ENCODE data around the gene IL12RB2.

- TF ChIP-seq, protein P1, sequence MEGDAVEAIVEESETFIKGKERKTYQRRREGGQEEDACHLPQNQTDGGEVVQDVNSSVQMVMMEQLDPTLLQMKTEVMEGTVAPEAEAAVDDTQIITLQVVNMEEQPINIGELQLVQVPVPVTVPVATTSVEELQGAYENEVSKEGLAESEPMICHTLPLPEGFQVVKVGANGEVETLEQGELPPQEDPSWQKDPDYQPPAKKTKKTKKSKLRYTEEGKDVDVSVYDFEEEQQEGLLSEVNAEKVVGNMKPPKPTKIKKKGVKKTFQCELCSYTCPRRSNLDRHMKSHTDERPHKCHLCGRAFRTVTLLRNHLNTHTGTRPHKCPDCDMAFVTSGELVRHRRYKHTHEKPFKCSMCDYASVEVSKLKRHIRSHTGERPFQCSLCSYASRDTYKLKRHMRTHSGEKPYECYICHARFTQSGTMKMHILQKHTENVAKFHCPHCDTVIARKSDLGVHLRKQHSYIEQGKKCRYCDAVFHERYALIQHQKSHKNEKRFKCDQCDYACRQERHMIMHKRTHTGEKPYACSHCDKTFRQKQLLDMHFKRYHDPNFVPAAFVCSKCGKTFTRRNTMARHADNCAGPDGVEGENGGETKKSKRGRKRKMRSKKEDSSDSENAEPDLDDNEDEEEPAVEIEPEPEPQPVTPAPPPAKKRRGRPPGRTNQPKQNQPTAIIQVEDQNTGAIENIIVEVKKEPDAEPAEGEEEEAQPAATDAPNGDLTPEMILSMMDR (IDR thresholded peaks at IDR 0.05): no peak
- TF ChIP-seq POLR2A (IDR thresholded peaks at IDR 0.05): no peak
These were observed 16.4 kb downstream of the IL12RB2 start for GRCh38 chr1:67324068-67324467.

Measured in body of pancreas (tissue), 4 donors.